WI38 (cell line): Measurements from ENCODE around the gene BCAS3.

Experiments used
- H3K4me3 ChIP-seq: 2 replicates; pipeline ENCODE4 v1.5.1; 2011; ENCODE audit warnings: low read depth, mild to moderate bottlenecking, control low read depth, low read length
- TF ChIP-seq, protein P1 (sequence below): IDR thresholded peaks from 2 replicates; pipeline ENCODE4 v1.5.1; 2012; ENCODE audit warnings: low read depth, mild to moderate bottlenecking, control low read depth, low read length

BCAS3 gene

DNA sequence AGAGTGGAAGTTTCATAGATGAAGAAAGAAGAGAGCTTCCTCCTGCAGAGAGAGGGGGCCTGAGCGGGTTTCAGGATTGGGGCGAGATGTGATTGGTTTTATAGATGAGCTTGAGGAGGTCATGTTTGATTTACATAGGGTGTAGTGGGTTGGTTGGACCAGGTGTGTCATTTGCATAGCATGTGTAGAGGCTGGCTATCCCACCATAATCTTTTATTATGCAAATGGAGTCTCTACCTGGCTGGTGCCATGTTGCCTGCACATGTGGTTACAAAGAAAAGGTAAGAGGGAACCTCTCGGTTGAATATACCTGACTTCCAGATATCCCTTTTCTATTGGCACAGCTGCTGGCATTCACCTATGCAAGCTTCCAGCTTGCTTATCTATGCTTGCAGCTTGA, 228.1 kb downstream of the BCAS3 start:
- TF ChIP-seq, protein P1, sequence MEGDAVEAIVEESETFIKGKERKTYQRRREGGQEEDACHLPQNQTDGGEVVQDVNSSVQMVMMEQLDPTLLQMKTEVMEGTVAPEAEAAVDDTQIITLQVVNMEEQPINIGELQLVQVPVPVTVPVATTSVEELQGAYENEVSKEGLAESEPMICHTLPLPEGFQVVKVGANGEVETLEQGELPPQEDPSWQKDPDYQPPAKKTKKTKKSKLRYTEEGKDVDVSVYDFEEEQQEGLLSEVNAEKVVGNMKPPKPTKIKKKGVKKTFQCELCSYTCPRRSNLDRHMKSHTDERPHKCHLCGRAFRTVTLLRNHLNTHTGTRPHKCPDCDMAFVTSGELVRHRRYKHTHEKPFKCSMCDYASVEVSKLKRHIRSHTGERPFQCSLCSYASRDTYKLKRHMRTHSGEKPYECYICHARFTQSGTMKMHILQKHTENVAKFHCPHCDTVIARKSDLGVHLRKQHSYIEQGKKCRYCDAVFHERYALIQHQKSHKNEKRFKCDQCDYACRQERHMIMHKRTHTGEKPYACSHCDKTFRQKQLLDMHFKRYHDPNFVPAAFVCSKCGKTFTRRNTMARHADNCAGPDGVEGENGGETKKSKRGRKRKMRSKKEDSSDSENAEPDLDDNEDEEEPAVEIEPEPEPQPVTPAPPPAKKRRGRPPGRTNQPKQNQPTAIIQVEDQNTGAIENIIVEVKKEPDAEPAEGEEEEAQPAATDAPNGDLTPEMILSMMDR = no peak
- H3K4me3 ChIP-seq = no peak overlapping the region

DNA sequence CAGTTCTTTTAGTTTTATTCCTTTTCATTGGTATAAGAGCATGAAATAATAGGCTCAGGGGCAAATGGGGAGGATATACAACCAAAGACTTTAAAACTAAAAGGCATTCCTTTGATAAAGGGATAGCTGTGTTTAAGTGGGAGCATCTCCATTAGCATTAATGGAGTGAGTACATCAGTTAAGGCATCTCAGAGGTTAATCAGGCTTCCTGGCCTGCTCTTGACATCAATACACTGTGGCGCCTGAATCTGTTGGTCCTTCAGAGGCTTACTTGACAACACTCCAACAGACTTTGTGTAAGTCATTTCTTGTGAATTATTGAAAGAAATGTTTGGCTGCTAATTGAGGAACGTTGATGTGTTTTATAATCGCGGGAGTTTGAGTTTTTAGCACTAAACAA, 230.7 kb downstream of the BCAS3 start:
- TF ChIP-seq, protein P1 = no peak
- no peak overlapping the region for H3K4me3 ChIP-seq

DNA sequence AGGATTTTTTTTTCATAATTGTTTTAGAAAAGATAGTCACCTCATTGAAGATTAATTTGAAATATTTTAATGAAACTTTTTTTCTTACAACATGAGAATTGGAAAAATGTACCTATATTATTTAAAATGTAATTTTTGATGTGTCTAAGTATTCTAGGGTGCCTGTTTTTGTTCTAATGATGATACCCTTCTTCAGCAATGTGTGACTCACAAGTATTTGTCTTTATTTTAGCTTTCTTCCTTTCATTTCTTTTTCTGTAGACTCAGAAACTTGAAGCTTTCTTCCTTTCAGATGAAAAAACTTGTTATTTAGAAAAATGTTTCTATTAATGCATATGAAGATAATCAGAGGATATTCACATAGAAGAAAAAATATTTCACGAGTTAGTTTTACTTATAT, 231.8 kb downstream of the BCAS3 start:
- TF ChIP-seq, protein P1 = no peak
- no peak overlapping the region for H3K4me3 ChIP-seq

DNA sequence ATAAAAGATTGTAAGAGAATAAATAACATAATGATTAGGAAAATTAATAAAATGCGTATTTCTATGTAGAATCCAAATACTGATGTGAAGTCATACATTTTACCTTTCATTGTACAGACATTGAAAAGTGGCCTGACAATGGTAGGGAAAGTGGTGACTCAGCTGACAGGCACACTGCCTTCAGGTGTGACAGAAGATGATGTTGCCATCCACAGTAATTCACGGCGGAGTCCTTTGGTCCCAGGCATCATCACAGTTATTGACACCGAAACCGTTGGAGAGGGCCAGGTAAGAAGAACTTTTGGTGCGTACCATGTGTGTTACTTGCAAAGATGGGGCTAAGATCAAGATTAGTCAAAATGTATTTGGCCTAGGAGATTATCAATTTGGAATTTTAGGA, 232.8 kb downstream of the BCAS3 start:
- TF ChIP-seq, protein P1 = no peak
- no peak overlapping the region for H3K4me3 ChIP-seq

GRCh38 chr17:60914078-60914477, 236.4 kb downstream of the BCAS3 start:
- TF ChIP-seq, protein P1 = no peak

GRCh38 chr17:60916043-60916442, 238.4 kb downstream of the BCAS3 start:
- TF ChIP-seq, protein P1 = no peak
- H3K4me3 ChIP-seq = no peak overlapping the region

More at GRCh38 chr17:60914078-60914477, 236.4 kb downstream of the BCAS3 start:
- no peak overlapping the region for H3K4me3 ChIP-seq

GRCh38 chr17:60920107-60920506, 242.5 kb downstream of the BCAS3 start:
- H3K4me3 ChIP-seq = no peak overlapping the region
- TF ChIP-seq, protein P1 = no peak
